Endothelial cell of umbilical vein (primary cell): ENCODE results near the gene BEND4.

ENCODE experiments used
- CTCF ChIP-seq, 2 donors: IDR thresholded peaks; 1 replicate in 1 of 2; 2 replicates in 1 of 2; pipeline ENCODE4 v1.5.1; 2011; ENCODE audit warnings: low read length in 2 of 2, mild to moderate bottlenecking in 2 of 2, moderate library complexity in 2 of 2, control low read depth in 1 of 2, inconsistent platforms in 1 of 2, low read depth in 1 of 2; ENCODE audit not compliant: insufficient read depth in 1 of 2; ENCODE audit errors: extremely low read depth in 1 of 2
- JUN ChIP-seq: IDR thresholded peaks from 2 replicates; pipeline ENCODE4 v1.6.1; 2011; ENCODE audit warnings: borderline replicate concordance, low read depth; ENCODE audit not compliant: insufficient read length, insufficient read depth
- POLR2AphosphoS5 ChIP-seq: IDR thresholded peaks from 2 replicates; pipeline ENCODE4 v1.6.1; 2012; ENCODE audit warnings: low read depth, mild to moderate bottlenecking, control low read depth, low read length, moderate library complexity; ENCODE audit not compliant: insufficient read depth

- no peak for TF ChIP-seq CTCF (IDR thresholded peaks at IDR 0.05; ENCODE audit: extremely low read depth in 1 of 2, insufficient read depth in 1 of 2, low read depth in 1 of 2, low read length in 2 of 2)
- no peak for TF ChIP-seq POLR2AphosphoS5
- TF ChIP-seq JUN, result no peak
Observed at GRCh38 chr4:42144028-42144427, 8.4 kb downstream of the BEND4 start.
